Ascending aorta (tissue), 2 donors: ENCODE data around the gene KCNQ1OT1. TPM values are rescaled to one million over a fixed set of nuclear protein-coding genes. Genes with fewer than 3 reads are reported as not detected.

Experiments used
- DNase-seq, 2 donors: peaks; one replicate each; pipeline ENCODE4 v3.0.0-alpha.2; 2019; ENCODE audit warnings: low spot score in 2 of 2
- H3K27ac ChIP-seq, 2 donors: fragments of 200-600 bp; sonication (generic); one replicate each; pipeline ENCODE4 v1.5.1; 2016 to 2017; ENCODE audit warnings: mild to moderate bottlenecking in 1 of 2
- H3K27me3 ChIP-seq: fragments of 200-600 bp; sonication (generic); one replicate; pipeline ENCODE4 v1.5.1; 2017
- H3K36me3 ChIP-seq, 2 donors: fragments of 200-600 bp; sonication (generic); one replicate each; pipeline ENCODE4 v1.5.1; 2016
- H3K4me1 ChIP-seq, 2 donors: fragments of 200-600 bp; sonication (generic); one replicate each; pipeline ENCODE4 v1.5.1; 2016 to 2017; ENCODE audit warnings: mild to moderate bottlenecking in 1 of 2
- H3K4me3 ChIP-seq, 2 donors: fragments of 200-600 bp; sonication (generic); one replicate each; pipeline ENCODE4 v1.5.1; 2016 to 2017; ENCODE audit warnings: mild to moderate bottlenecking in 1 of 2
- H3K9me3 ChIP-seq, 2 donors: fragments of 200-600 bp; sonication (generic); one replicate each; pipeline ENCODE4 v1.5.1; 2016
- intact Hi-C: fragments of 100-400 bp; cut with DNase I; formaldehyde crosslinking; loops from one replicate; pipeline ENCODE4 v1.15.1; 2023
- total RNA-seq: library from RNA; depleted of rRNA; stranded (reverse); fragments of >200 nt; gene quantifications from one replicate; pipeline ENCODE4 v1.1.0, GENCODE V29; 2016
- TF ChIP-seq, protein P1 (sequence below), 3 experiments: fragments of 200-600 bp in 2 of 3; fragments of 450-650 bp in 1 of 3; sonication (generic) in 2 of 3; IDR thresholded peaks; one replicate each; pipeline ENCODE4 v1.5.1; 2016 to 2019; ENCODE audit warnings: antibody characterized with exemption in 3 of 3, mild to moderate bottlenecking in 1 of 3, moderate library complexity in 1 of 3

The KCNQ1OT1 gene
- total RNA-seq, 1 donor from 2014 or later: 1.5 TPM

GRCh38 chr11:2725368-2726300, 25.8 kb upstream of the KCNQ1OT1 start:
- no peak overlapping the region for H3K27ac ChIP-seq
- H3K36me3 ChIP-seq: no peaks in the 10 kb centered on the region
- no peaks in the 10 kb centered on the region for H3K4me1 ChIP-seq
- H3K27me3 ChIP-seq: no peaks in the 10 kb centered on the region
- H3K9me3 ChIP-seq: no peaks in the 10 kb centered on the region
- H3K4me3 ChIP-seq: no peak overlapping the region
- TF ChIP-seq, protein P1, sequence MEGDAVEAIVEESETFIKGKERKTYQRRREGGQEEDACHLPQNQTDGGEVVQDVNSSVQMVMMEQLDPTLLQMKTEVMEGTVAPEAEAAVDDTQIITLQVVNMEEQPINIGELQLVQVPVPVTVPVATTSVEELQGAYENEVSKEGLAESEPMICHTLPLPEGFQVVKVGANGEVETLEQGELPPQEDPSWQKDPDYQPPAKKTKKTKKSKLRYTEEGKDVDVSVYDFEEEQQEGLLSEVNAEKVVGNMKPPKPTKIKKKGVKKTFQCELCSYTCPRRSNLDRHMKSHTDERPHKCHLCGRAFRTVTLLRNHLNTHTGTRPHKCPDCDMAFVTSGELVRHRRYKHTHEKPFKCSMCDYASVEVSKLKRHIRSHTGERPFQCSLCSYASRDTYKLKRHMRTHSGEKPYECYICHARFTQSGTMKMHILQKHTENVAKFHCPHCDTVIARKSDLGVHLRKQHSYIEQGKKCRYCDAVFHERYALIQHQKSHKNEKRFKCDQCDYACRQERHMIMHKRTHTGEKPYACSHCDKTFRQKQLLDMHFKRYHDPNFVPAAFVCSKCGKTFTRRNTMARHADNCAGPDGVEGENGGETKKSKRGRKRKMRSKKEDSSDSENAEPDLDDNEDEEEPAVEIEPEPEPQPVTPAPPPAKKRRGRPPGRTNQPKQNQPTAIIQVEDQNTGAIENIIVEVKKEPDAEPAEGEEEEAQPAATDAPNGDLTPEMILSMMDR (IDR thresholded peaks at IDR 0.05): no peak
- intact Hi-C loops: no loop called here
- no peak for DNase-seq

GRCh38 chr11:2724653-2725367, 25.0 kb upstream of the KCNQ1OT1 start:
- no peaks in the 10 kb centered on the region for H3K9me3 ChIP-seq
- no peak for DNase-seq
- H3K36me3 ChIP-seq: no peaks in the 10 kb centered on the region
- H3K27ac ChIP-seq: no peak overlapping the region
- intact Hi-C loops: no loop called here
- no peaks in the 10 kb centered on the region for H3K27me3 ChIP-seq
- TF ChIP-seq, protein P1 (IDR thresholded peaks at IDR 0.05): no peak
- H3K4me1 ChIP-seq: no peaks in the 10 kb centered on the region
- no peak overlapping the region for H3K4me3 ChIP-seq

- no peak for DNase-seq
- Histone ChIP-seq H3K27ac (no peak overlapping the region), H3K4me1 (no peaks in the 10 kb centered on the region), H3K9me3 (no peaks in the 10 kb centered on the region), H3K27me3 (no peaks in the 10 kb centered on the region), H3K36me3 (no peaks in the 10 kb centered on the region), H3K4me3 (no peak overlapping the region)
- TF ChIP-seq, protein P1 (IDR thresholded peaks at IDR 0.05): no peak
- intact Hi-C loops: no loop called here
Observed at GRCh38 chr11:2724104-2724503, 24.3 kb upstream of the KCNQ1OT1 start.

- Histone ChIP-seq H3K4me1 (no peaks in the 10 kb centered on the region), H3K4me3 (no peak overlapping the region), H3K36me3 (no peaks in the 10 kb centered on the region), H3K27ac (no peak overlapping the region), H3K27me3 (no peaks in the 10 kb centered on the region), H3K9me3 (no peaks in the 10 kb centered on the region)
- no peak for DNase-seq
- TF ChIP-seq, protein P1 (IDR thresholded peaks at IDR 0.05): no peak
- intact Hi-C loops: no loop called here
Observed at GRCh38 chr11:2722955-2723354, 23.2 kb upstream of the KCNQ1OT1 start.

DNA sequence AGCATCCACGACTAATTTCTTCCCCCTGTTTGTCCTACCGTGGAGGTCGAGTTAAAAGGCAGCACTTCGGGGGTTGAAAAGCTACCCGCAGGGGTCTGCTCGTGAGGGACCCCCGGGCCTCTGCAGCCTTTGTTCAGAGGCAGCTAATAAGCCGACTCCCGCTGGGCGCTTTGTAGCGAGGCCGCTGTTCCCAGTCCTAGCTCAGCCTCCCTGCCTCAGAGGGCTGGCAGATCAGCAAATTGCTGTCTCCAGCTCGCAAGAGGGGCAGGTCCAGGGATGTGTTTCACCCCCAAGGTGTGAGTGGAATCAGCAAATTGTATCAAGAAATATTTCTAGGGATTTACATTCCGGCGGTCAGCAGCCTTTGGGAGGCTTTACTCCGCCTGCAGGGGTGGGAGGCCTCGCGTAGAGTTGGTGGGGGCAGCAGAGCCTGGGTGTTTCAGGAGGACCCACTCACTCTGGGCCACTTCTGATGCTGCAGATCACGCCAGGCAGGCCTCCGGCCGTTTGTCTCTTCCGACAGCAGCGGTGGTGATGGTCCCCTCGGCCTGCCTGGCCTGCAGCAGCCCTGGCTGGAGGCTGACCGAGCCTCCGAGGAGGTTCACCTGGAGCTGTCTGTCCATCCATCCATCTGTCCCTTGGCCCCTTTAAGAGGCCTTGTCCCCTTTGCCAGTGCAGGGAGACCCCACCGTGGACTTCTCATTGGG, 21.6 kb upstream of the KCNQ1OT1 start:
- H3K9me3 ChIP-seq: no peaks in the 10 kb centered on the region
- no peak overlapping the region for H3K4me3 ChIP-seq
- no peaks in the 10 kb centered on the region for H3K36me3 ChIP-seq
- H3K27me3 ChIP-seq: no peaks in the 10 kb centered on the region
- intact Hi-C loops: no loop called here
- TF ChIP-seq, protein P1 (IDR thresholded peaks at IDR 0.05): no peak
- no peak for DNase-seq
- H3K4me1 ChIP-seq: no peaks in the 10 kb centered on the region
- no peak overlapping the region for H3K27ac ChIP-seq
